B cell (primary cell): ENCODE data around the gene TLR7. TPM values are rescaled to one million over a fixed set of nuclear protein-coding genes. Genes with fewer than 3 reads are reported as not detected.

Experiments used
- ATAC-seq: fragments of 200-7000 bp; cut with Tn5 transposase; one replicate; pipeline ENCODE4 v1.10.0; 2021; ENCODE audit warnings: low read depth, mild to moderate bottlenecking, moderate number of reproducible peaks, moderate library complexity
- CTCF ChIA-PET: fragments of 350-600 bp; sonication (Branson Sonifier 250); formaldehyde crosslinking; loops from one replicate; lab custom pipeline; 2021; ENCODE audit warnings: antibody characterized with exemption, inconsistent platforms; lab: Charles Lee
- POLR2A ChIA-PET: fragments of 350-600 bp; sonication (Branson Sonifier 250); formaldehyde crosslinking; loops from one replicate; lab custom pipeline; 2021; ENCODE audit warnings: antibody characterized with exemption; lab: Charles Lee
- DNase-seq: peaks from one replicate; pipeline ENCODE4 v3.0.0; 2013
- H2AFZ ChIP-seq: 2 replicates; pipeline ENCODE4 v1.6.1; 2012; ENCODE audit warnings: mild to moderate bottlenecking, low read depth, low read length; ENCODE audit not compliant: insufficient read depth, poor library complexity, severe bottlenecking
- H3K27ac ChIP-seq, 2 donors: 1 replicate in 1 of 2; 2 replicates in 1 of 2; pipeline ENCODE4 v1.5.1; 2012 to 2013; ENCODE audit warnings: low read length in 2 of 2, mild to moderate bottlenecking in 2 of 2, moderate library complexity in 1 of 2
- H3K27me3 ChIP-seq, 4 experiments: fragments of 200-600 bp in 1 of 4; sonication (generic) in 1 of 4; replicated peaks in 1 of 4; 1 replicate in 2 of 4; 2 replicates in 2 of 4; pipeline versions ENCODE4 v1.6.1 to v1.7.0; 2013 to 2016; ENCODE audit warnings: low read length in 3 of 4, mild to moderate bottlenecking in 2 of 4, mixed read lengths in 1 of 4, moderate library complexity in 1 of 4; ENCODE audit not compliant: insufficient read depth in 4 of 4, control insufficient read depth in 3 of 4; ENCODE audit errors: control extremely low read depth in 1 of 4
- H3K36me3 ChIP-seq, 2 experiments: replicated peaks in 1 of 2; 1 replicate in 1 of 2; 2 replicates in 1 of 2; pipeline versions ENCODE4 v1.6.1 to v1.7.1; 2013; ENCODE audit warnings: low read length in 1 of 2; ENCODE audit not compliant: insufficient read depth in 2 of 2, control insufficient read depth in 1 of 2; ENCODE audit errors: control extremely low read depth in 1 of 2, extremely low read depth in 1 of 2
- H3K4me1 ChIP-seq, 2 donors: fragments of 200-600 bp in 1 of 2; sonication (generic) in 1 of 2; 1 replicate in 1 of 2; 2 replicates in 1 of 2; pipeline versions ENCODE4 v1.5.1 to v1.6.1; 2013 to 2017; ENCODE audit warnings: low read length in 2 of 2; ENCODE audit not compliant: control insufficient read depth in 2 of 2, insufficient read depth in 2 of 2
- H3K4me2 ChIP-seq: replicated peaks from 2 replicates; pipeline ENCODE3; 2012; ENCODE audit warnings: mild to moderate bottlenecking, low read depth, low read length; ENCODE audit not compliant: poor library complexity, severe bottlenecking
- H3K4me3 ChIP-seq, 5 experiments: fragments of 200-600 bp in 1 of 5; sonication (generic) in 1 of 5; 1 replicate in 3 of 5; 2 replicates in 2 of 5; pipeline versions ENCODE4 v1.5.1 to v1.7.0; 2011 to 2016; ENCODE audit warnings: low read length in 4 of 5, mild to moderate bottlenecking in 4 of 5, low read depth in 2 of 5, control low read depth in 1 of 5, moderate library complexity in 1 of 5; ENCODE audit not compliant: insufficient read depth in 1 of 5; ENCODE audit errors: control extremely low read depth in 1 of 5, extremely low read depth in 1 of 5
- H3K79me2 ChIP-seq: fragments of 200-600 bp; sonication (generic); one replicate; pipeline ENCODE4 v1.6.0; 2016; ENCODE audit warnings: low read length; ENCODE audit not compliant: control insufficient read depth, insufficient read depth
- H3K9ac ChIP-seq: fragments of 200-600 bp; sonication (generic); 2 replicates; pipeline ENCODE4 v1.6.1; 2017; ENCODE audit warnings: mild to moderate bottlenecking, low read length, moderate library complexity
- H3K9me3 ChIP-seq, 3 donors: one replicate each; pipeline versions ENCODE4 v1.6.1 to v1.7.1; 2013; ENCODE audit warnings: low read length in 2 of 3; ENCODE audit not compliant: control insufficient read depth in 2 of 3, insufficient read depth in 1 of 3; ENCODE audit errors: control extremely low read depth in 1 of 3
- H4K20me1 ChIP-seq: 2 replicates; pipeline ENCODE4 v1.6.0; 2012; ENCODE audit warnings: mild to moderate bottlenecking, low read length; ENCODE audit not compliant: insufficient read depth, control insufficient read depth, poor library complexity, severe bottlenecking
- H3K27ac Mint-ChIP-seq: one replicate; pipeline ENCODE4 v1.8.0; 2021; ENCODE audit warnings: mixed read lengths
- H3K27me3 Mint-ChIP-seq: one replicate; pipeline ENCODE4 v1.8.0; 2021; ENCODE audit warnings: mixed read lengths
- H3K4me1 Mint-ChIP-seq: one replicate; pipeline ENCODE4 v1.8.0; 2021; ENCODE audit warnings: mixed read lengths
- H3K4me3 Mint-ChIP-seq: one replicate; pipeline ENCODE4 v1.8.0; 2021; ENCODE audit warnings: mixed read lengths
- H3K9me3 Mint-ChIP-seq: one replicate; pipeline ENCODE4 v1.8.0; 2022; ENCODE audit warnings: mixed read lengths; ENCODE audit not compliant: insufficient read depth
- EZH2 ChIP-seq: IDR thresholded peaks from 2 replicates; pipeline ENCODE4 v1.6.1; 2012; ENCODE audit warnings: borderline replicate concordance, low read depth, mild to moderate bottlenecking, moderate library complexity, low read length; ENCODE audit not compliant: insufficient read depth, poor library complexity, severe bottlenecking
- WGBS: methylation state at CpG from one replicate; pipeline ENCODE4 v1.1.5; 2013; ENCODE audit warnings: missing lambda C conversion rate; ENCODE audit not compliant: insufficient coverage; 5-methylcytosine and 5-hydroxymethylcytosine counted together
- intact Hi-C: fragments of 100-400 bp; cut with micrococcal nuclease; formaldehyde crosslinking; loops from one replicate; pipeline ENCODE4 v1.10.0; 2022
- polyA plus RNA-seq: library from polyadenylated mRNA; depleted of rRNA; stranded (reverse); fragments of >200 nt; gene quantifications from 2 replicates; pipeline ENCODE4 v1.2.3, GENCODE V29; 2012
- total RNA-seq, 2 donors: library from RNA; stranded (reverse); fragments of 120-200 nt in 1 of 2; gene quantifications; 1 replicate in 1 of 2; 2 replicates in 1 of 2; pipeline versions ENCODE4 v1.2.3 to v1.2.4, GENCODE V29; 2013 to 2022
- TF ChIP-seq, protein P1 (sequence below): fragments of 200-600 bp; IDR thresholded peaks from one replicate; pipeline ENCODE4 v1.8.0; 2022; ENCODE audit warnings: antibody characterized with exemption, mild to moderate bottlenecking

Gene TLR7
- total and polyA plus RNA-seq, 2 donors (not counting 1 experiment from before 2014, with no cell fraction given) = 6.1 to 10.2 TPM

DNA sequence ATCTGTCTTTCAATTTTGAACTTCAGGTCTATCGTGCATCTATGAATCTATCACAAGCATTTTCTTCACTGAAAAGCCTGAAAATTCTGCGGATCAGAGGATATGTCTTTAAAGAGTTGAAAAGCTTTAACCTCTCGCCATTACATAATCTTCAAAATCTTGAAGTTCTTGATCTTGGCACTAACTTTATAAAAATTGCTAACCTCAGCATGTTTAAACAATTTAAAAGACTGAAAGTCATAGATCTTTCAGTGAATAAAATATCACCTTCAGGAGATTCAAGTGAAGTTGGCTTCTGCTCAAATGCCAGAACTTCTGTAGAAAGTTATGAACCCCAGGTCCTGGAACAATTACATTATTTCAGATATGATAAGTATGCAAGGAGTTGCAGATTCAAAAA, 19.7 kb downstream of the TLR7 start:
- Histone ChIP-seq H3K4me1 (peaks cover 42% of the 10 kb centered on the region in 2 donors), H3K27me3 (no peaks in the 10 kb centered on the region), H3K4me3 (no peak overlapping the region), H3K4me2 (no peak overlapping the region), H3K36me3 (peaks cover 0 to 36% of the 10 kb centered on the region in 2 experiments), H3K9me3 (no peaks in the 10 kb centered on the region), H2AFZ (no peak overlapping the region), H4K20me1 (no peaks in the 10 kb centered on the region), H3K27ac (no peak overlapping the region), H3K9ac (no peak overlapping the region), H3K79me2 (peaks cover 9% of the 10 kb centered on the region)
- DNase-seq (no peak), ATAC-seq (no peak)
- Mint-ChIP-seq H3K4me1 (peaks cover 50% of the 10 kb centered on the region), H3K9me3 (no peaks in the 10 kb centered on the region), H3K27ac (no peak overlapping the region), H3K4me3 (no peak overlapping the region), H3K27me3 (no peaks in the 10 kb centered on the region)
- intact Hi-C loops = no loop called here
- POLR2A ChIA-PET = no interaction called here
- TF ChIP-seq, protein P1, sequence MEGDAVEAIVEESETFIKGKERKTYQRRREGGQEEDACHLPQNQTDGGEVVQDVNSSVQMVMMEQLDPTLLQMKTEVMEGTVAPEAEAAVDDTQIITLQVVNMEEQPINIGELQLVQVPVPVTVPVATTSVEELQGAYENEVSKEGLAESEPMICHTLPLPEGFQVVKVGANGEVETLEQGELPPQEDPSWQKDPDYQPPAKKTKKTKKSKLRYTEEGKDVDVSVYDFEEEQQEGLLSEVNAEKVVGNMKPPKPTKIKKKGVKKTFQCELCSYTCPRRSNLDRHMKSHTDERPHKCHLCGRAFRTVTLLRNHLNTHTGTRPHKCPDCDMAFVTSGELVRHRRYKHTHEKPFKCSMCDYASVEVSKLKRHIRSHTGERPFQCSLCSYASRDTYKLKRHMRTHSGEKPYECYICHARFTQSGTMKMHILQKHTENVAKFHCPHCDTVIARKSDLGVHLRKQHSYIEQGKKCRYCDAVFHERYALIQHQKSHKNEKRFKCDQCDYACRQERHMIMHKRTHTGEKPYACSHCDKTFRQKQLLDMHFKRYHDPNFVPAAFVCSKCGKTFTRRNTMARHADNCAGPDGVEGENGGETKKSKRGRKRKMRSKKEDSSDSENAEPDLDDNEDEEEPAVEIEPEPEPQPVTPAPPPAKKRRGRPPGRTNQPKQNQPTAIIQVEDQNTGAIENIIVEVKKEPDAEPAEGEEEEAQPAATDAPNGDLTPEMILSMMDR = no peak
- TF ChIP-seq EZH2 = no peak
- no CpG with 5 or more reads among the region's 3 CpGs for WGBS
- CTCF ChIA-PET = no interaction called here

DNA sequence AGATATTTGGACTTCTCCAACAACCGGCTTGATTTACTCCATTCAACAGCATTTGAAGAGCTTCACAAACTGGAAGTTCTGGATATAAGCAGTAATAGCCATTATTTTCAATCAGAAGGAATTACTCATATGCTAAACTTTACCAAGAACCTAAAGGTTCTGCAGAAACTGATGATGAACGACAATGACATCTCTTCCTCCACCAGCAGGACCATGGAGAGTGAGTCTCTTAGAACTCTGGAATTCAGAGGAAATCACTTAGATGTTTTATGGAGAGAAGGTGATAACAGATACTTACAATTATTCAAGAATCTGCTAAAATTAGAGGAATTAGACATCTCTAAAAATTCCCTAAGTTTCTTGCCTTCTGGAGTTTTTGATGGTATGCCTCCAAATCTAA, 20.3 kb downstream of the TLR7 start:
- CTCF ChIA-PET = interaction anchor here (1.0 kb wide), 1 partner anchor 73 kb away, joined by 3 read pairs; no protein-coding TSS in a partner anchor
- no peak overlapping the region for H3K27ac ChIP-seq

More for the DNA sequence above, 20.3 kb downstream of the TLR7 start:
- Mint-ChIP-seq H3K9me3 (no peaks in the 10 kb centered on the region), H3K4me3 (no peak overlapping the region), H3K4me1 (peaks cover 49% of the 10 kb centered on the region), H3K27ac (no peak overlapping the region), H3K27me3 (no peaks in the 10 kb centered on the region)
- intact Hi-C loops = no loop called here
- Histone ChIP-seq H3K4me3 (no peak overlapping the region), H3K4me1 (peaks cover 42 to 44% of the 10 kb centered on the region in 2 donors), H3K27me3 (no peaks in the 10 kb centered on the region), H3K9ac (no peak overlapping the region), H3K79me2 (peaks cover 4% of the 10 kb centered on the region), H3K9me3 (no peaks in the 10 kb centered on the region), H3K36me3 (peaks cover 0 to 32% of the 10 kb centered on the region in 2 experiments), H3K4me2 (no peak overlapping the region), H2AFZ (no peak overlapping the region), H4K20me1 (no peaks in the 10 kb centered on the region)
- no peak for DNase-seq
- no peak for TF ChIP-seq EZH2
- TF ChIP-seq, protein P1 = no peak
- no CpG with 5 or more reads among the region's 2 CpGs for WGBS
- ATAC-seq = no peak
- POLR2A ChIA-PET = no interaction called here
